Heart right ventricle (tissue), 16 donors: ENCODE data around the gene FOXD1. TPM values are rescaled to one million over a fixed set of nuclear protein-coding genes. Genes with fewer than 3 reads are reported as not detected.

Experiments
- ATAC-seq, 8 donors: fragments of 200-7000 bp; cut with Tn5 transposase; one replicate each; pipeline ENCODE4 v1.9.1; 2020; ENCODE audit warnings: mild to moderate bottlenecking in 8 of 8, moderate library complexity in 8 of 8, moderate number of reproducible peaks in 1 of 8
- DNase-seq, 2 donors: peaks; one replicate each; pipeline ENCODE4 v3.0.0-alpha.2; 2020
- H3K27ac ChIP-seq, 10 donors: fragments of 200-600 bp; sonication (generic) in 2 of 10; one replicate each; pipeline versions ENCODE4 v1.5.0 to v1.8.0; 2020 to 2022; ENCODE audit warnings: mild to moderate bottlenecking in 3 of 10
- H3K27me3 ChIP-seq, 7 donors: fragments of 200-600 bp; one replicate each; pipeline ENCODE4 v1.8.0; 2021 to 2022; ENCODE audit warnings: mild to moderate bottlenecking in 2 of 7
- H3K36me3 ChIP-seq, 9 donors: fragments of 200-600 bp; sonication (generic) in 1 of 9; one replicate each; pipeline versions ENCODE4 v1.5.0 to v1.8.0; 2020 to 2022; ENCODE audit warnings: mild to moderate bottlenecking in 2 of 9
- H3K4me1 ChIP-seq, 9 donors: fragments of 200-600 bp; sonication (generic) in 1 of 9; one replicate each; pipeline versions ENCODE4 v1.5.0 to v1.8.0; 2020 to 2022; ENCODE audit warnings: mild to moderate bottlenecking in 4 of 9
- H3K4me3 ChIP-seq, 10 donors: fragments of 200-600 bp; sonication (generic) in 2 of 10; one replicate each; pipeline versions ENCODE4 v1.5.0 to v1.8.0; 2020 to 2022; ENCODE audit warnings: mild to moderate bottlenecking in 7 of 10, moderate library complexity in 2 of 10
- H3K9me3 ChIP-seq, 11 donors: fragments of 200-600 bp in 10 of 11; sonication (generic) in 2 of 11; one replicate each; pipeline versions ENCODE4 v1.5.0 to v1.8.0; 2013 to 2022; ENCODE audit warnings: mild to moderate bottlenecking in 2 of 11, control low read depth in 1 of 11, moderate library complexity in 1 of 11
- CTCF ChIP-seq, 9 donors: fragments of 200-600 bp; sonication (generic) in 2 of 9; IDR thresholded peaks; one replicate each; pipeline versions ENCODE4 v1.5.0 to v1.8.0; 2021 to 2022; ENCODE audit warnings: antibody characterized with exemption in 9 of 9, mild to moderate bottlenecking in 5 of 9, moderate library complexity in 1 of 9
- WGBS, 2 donors: extraction: QIAGEN DNeasy Blood & Tissue Kit; methylation state at CpG; one replicate each; pipeline ENCODE4 v1.1.7; 2013; ENCODE audit warnings: inconsistent platforms in 1 of 2; 5-methylcytosine and 5-hydroxymethylcytosine counted together
- intact Hi-C, 10 donors: fragments of 100-400 bp; cut with DNase I; formaldehyde crosslinking; loops; one replicate each; pipeline versions ENCODE4 v1.11.1 to v1.14.2; 2022
- long read RNA-seq, 3 donors: library from polyadenylated mRNA; unstranded; transcript quantifications; one replicate each; pipeline ENCODE4 v2.0.0, GENCODE V29; 2020 to 2021
- polyA plus RNA-seq, 2 donors: library from polyadenylated mRNA; stranded (reverse); fragments of 200-250 nt; gene quantifications; one replicate each; pipeline ENCODE4 v1.2.3, GENCODE V29; 2013
- total RNA-seq, 10 donors: library from RNA; stranded (reverse); fragmentation: NEBNext Ultra II Directional in 3 of 10; extraction: Animal tissue kit (Norgen Biotek cat#: 25700) in 3 of 10; gene quantifications; one replicate each; pipeline versions ENCODE4 v1.2.1 to v1.2.4, GENCODE V29; 2021 to 2023
- donor health status: Arrhythmogenic right ventricular cardiomyopathy.
- donor health status: ischemic (EF 13 %, LVEDD 7.1; RV severe dilation, severe dysfunction).
- donor health status: healthy with polysubstance abuse.
- donor health status: DM: no; HTN: yes; CAD: no.
- donor health status: DM: no; HTN: no; CAD: no.
- donor health status: ischemic (EF 25% LVEDD 6.9; RV normal size, moderate dysfunction).
- donor health status: ischemic (EF 25% LVEDD 5.7; RV mildly dilated, moderate dysfunction).
- donor health status: healthy.
- donor health status: DM: yes; HTN: yes; CAD: no.
- donor health status: Ischemic cardiomyopathy.
- donor health status: ischemic (EF 35%, LVEDD 5.7; RV mildly dilated, moderate dysfunction).
- donor health status: nonischemic (EF 11% LVEDD 7.7; RV severe dilation, severe dysfunction).
- donor health status: DM: yes; HTN: yes; CAD: no.
- donor health status: PGD.
- donor health status: ischemic (EF 29% LVEDD 5.4; RV normal size, mild dysfunction).
- donor health status: nonischemic (EF 23%, LVEDD 6.1; RV moderate dilation, normal function).

FOXD1 gene
- total RNA-seq (under 1 TPM in 4 of 10 donors, not detected in 6; 0.10 to 0.15 (median 0.13) TPM), polyA plus RNA-seq (under 1 TPM in 1 of 2 donors, not detected in 1; 0.07 TPM)
- long read RNA-seq, donor 1, result 0 reads
- long read RNA-seq, donor 2, result 0 reads
- long read RNA-seq, donor 3, result 0 reads

- peak within 1 kb of the TSS in 1 of 10 donors; percentile 50 for H3K27ac ChIP-seq
- intact Hi-C loops, result loop anchor here in 5 of 10 donors (2.0 to 10.0 kb wide), 5 partner anchors 46 to 364 kb away; no protein-coding TSS in a partner anchor
- WGBS, 2 donors, result 0% methylated on average over 59 of the region's 59 CpGs
- peak in 1 of 9 donors; percentile 5 for TF ChIP-seq CTCF (IDR thresholded peaks at IDR 0.05)
- peaks cover 7 to 47% (median 19%) of the 10 kb centered on the region in 9 donors for H3K4me1 ChIP-seq
- peak within 1 kb of the TSS; percentile 23 to 64 (median 46) for H3K4me3 ChIP-seq
- peak; percentile 72 to 89 (median 79) for ATAC-seq
- peaks cover 63 to 94% (median 92%) of the 10 kb centered on the region in 7 donors for H3K27me3 ChIP-seq
- H3K9me3 ChIP-seq, result no peaks in the 10 kb centered on the region
- peak; percentile 45 to 59 for DNase-seq
- peaks cover 0 to 13% (median 0%) of the 10 kb centered on the region in 9 donors for H3K36me3 ChIP-seq
Measured at GRCh38 chr5:73448463-73449136, at the start of gene FOXD1. Gene FOXD1, minus strand, starts transcription at chr5:73448777. Its CDS starts 415 bp downstream, at chr5:73448362.

GRCh38 chr5:73497497-73498056 lies 49.0 kb upstream of the FOXD1 start:
- DNase-seq, result no peak
- Histone ChIP-seq H3K4me1 (peaks cover 2 to 39% (median 30%) of the 10 kb centered on the region in 9 donors), H3K9me3 (no peaks in the 10 kb centered on the region), H3K4me3 (peak overlapping the region; percentile 77 to 97 (median 90)), H3K36me3 (peaks cover 0 to 30% (median 10%) of the 10 kb centered on the region in 9 donors), H3K27ac (peak overlapping the region; percentile 88 to 97 (median 92)), H3K27me3 (peaks cover 0 to under 1% (median 0%) of the 10 kb centered on the region in 7 donors)
- WGBS, 2 donors, result 28 to 48% methylated on average over 16 of the region's 16 CpGs
- no peak for TF ChIP-seq CTCF (IDR thresholded peaks at IDR 0.05)
- intact Hi-C loops, result no loop called here
- peak in 2 of 8 donors; percentile 4 to 8 for ATAC-seq

DNA sequence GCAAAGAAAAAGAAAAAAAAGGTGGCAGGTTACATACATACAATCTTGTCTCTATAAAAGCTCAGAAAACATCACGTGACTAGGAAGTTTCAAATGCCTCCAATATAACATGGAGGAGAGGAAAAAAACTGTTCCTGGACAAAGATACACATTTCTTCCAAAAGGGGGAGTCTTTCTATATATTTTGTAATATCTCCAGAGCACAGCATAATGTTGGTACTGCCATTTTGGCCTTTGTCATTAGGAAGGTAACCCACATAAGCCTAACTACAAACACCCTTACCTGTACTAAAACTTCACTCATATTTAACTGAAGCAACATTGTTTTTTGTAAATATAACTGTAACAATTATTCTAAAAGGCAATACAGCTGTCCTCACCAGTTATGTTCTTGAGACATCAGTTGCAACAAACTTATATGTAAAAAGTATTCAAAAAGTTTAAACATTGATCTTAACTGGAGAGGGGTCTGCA lies 48.4 kb upstream of the FOXD1 start:
- peaks cover 0 to 24% (median 5%) of the 10 kb centered on the region in 9 donors for H3K36me3 ChIP-seq
- ATAC-seq, result no peak
- H3K27me3 ChIP-seq, result peaks cover 0 to 6% (median 0%) of the 10 kb centered on the region in 7 donors
- peak in 3 of 9 donors; percentile 17 to 27 (median 19) for TF ChIP-seq CTCF (IDR thresholded peaks at IDR 0.05)
- H3K27ac ChIP-seq, result peak overlapping the region in 2 of 10 donors; percentile 91 to 92
- H3K9me3 ChIP-seq, result no peaks in the 10 kb centered on the region
- peaks cover 2 to 39% (median 30%) of the 10 kb centered on the region in 9 donors for H3K4me1 ChIP-seq
- intact Hi-C loops, result no loop called here
- peak overlapping the region in 5 of 10 donors; percentile 77 to 90 (median 85) for H3K4me3 ChIP-seq
- WGBS, 2 donors, result 68 to 93% methylated on average over 1 of the region's 1 CpG
- DNase-seq, result no peak

GRCh38 chr5:73495772-73496335 lies 47.3 kb upstream of the FOXD1 start:
- Histone ChIP-seq H3K4me1 (peaks cover 2 to 36% (median 28%) of the 10 kb centered on the region in 9 donors), H3K4me3 (no peak overlapping the region), H3K27ac (no peak overlapping the region), H3K9me3 (no peaks in the 10 kb centered on the region), H3K36me3 (peaks cover 0 to 12% (median 0%) of the 10 kb centered on the region in 9 donors), H3K27me3 (peaks cover 0 to 6% (median 0%) of the 10 kb centered on the region in 7 donors)
- ATAC-seq (no peak), DNase-seq (no peak)
- 94 to 98% methylated on average over 4 of the region's 4 CpGs for WGBS, 2 donors
- TF ChIP-seq CTCF (IDR thresholded peaks at IDR 0.05), result no peak
- intact Hi-C loops, result loop anchor here in 1 of 10 donors (2.0 kb wide), 1 partner anchor 47 kb away; the partner anchor contains the start of gene FOXD1
